Measurements from ENCODE around the gene NXPH3. TPM values are rescaled to one million over a fixed set of nuclear protein-coding genes. Genes with fewer than 3 reads are reported as not detected.

NXPH3 gene
- total RNA-seq: 100 to 1,000 TPM in 1 of 2 donors, 10 to 100 TPM in 1; 61.7 to 131 TPM

DNA sequence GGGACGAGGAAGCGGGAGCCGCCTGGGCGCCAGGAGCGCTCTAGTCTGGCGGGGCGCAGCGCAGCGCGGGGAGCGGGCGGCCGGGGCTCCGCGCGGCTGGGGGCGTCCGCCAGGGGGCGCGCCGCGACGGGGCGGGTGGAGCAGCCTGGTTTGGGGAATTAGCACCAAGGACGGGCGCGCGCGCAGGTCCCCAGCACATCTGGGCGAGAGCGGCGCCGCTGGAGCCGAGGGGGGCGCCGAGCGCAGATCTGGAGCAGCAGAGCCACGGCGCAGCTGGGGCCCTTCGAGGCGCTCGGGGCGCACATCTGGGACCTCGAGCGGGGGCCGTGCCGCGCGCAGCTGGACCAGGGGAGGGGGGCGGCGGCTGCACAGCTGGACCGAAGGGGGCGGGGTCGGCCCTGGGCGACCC lies at the start of gene NXPH3:
TSS of gene NXPH3 (plus strand) at position 193 of the 409 bp plus-strand sequence. CDS start 349 bp downstream, outside the sequence.
- H3K4me1 ChIP-seq (ENCODE audit: control insufficient read depth in 1 of 2, low read depth in 2 of 2): peaks cover 25 to 67% of the 10 kb centered on the region in 2 donors
- ATAC-seq (ENCODE audit: insufficient number of reproducible peaks, low FRiP score, low read depth): peak; percentile 23
- DNase-seq (ENCODE audit: low spot score): no peak
- TF ChIP-seq, protein P1, sequence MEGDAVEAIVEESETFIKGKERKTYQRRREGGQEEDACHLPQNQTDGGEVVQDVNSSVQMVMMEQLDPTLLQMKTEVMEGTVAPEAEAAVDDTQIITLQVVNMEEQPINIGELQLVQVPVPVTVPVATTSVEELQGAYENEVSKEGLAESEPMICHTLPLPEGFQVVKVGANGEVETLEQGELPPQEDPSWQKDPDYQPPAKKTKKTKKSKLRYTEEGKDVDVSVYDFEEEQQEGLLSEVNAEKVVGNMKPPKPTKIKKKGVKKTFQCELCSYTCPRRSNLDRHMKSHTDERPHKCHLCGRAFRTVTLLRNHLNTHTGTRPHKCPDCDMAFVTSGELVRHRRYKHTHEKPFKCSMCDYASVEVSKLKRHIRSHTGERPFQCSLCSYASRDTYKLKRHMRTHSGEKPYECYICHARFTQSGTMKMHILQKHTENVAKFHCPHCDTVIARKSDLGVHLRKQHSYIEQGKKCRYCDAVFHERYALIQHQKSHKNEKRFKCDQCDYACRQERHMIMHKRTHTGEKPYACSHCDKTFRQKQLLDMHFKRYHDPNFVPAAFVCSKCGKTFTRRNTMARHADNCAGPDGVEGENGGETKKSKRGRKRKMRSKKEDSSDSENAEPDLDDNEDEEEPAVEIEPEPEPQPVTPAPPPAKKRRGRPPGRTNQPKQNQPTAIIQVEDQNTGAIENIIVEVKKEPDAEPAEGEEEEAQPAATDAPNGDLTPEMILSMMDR (IDR thresholded peaks at IDR 0.05): peak; percentile 46
- no peaks in the 10 kb centered on the region for H3K27me3 ChIP-seq (replicated peaks; ENCODE audit: insufficient read depth)
- H3K9me3 ChIP-seq: no peaks in the 10 kb centered on the region
- H3K27ac ChIP-seq: peak within 1 kb of the TSS; percentile 95 to 100
- peak within 1 kb of the TSS; percentile 95 for H3K4me3 ChIP-seq
- peaks cover 7% of the 10 kb centered on the region for H3K36me3 ChIP-seq

DNA sequence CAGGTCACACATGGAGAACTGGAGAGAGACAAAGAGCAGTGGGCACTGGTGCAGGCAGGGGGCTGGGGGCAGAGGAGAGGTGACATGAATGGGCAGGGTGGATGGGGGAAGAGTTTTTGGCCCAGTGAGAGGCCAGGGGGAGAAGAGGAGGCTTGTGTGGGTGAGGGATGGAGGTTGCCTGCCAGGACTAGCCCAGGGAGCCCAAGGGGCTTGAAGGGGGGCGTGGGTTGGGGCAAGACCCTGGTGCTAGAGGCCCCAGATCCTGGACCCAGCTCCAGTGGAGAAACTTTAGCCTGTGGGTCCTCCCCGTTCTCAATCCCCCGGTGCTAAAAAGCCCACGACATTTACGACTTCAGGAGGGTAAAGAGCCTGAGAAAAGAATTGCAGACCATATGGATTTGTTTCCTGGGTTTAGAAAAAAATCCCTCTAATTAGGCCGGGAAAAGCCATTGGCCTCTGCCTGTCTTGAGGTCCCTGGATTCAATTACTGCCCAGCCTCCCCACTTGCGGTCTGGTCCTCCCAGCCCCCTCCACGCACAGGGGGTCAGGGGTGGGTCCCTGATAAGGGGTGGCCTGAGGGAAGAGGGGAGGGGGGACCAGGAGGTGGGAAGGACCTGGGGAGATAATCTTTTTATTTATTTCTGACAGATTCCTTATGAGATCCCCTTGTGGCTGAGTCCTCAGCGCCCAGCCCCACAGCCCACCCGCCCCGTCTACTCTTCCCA lies 47.6 kb upstream of the NXPH3 start:
- H3K27me3 ChIP-seq (replicated peaks; ENCODE audit: insufficient read depth): no peaks in the 10 kb centered on the region
- ATAC-seq (ENCODE audit: insufficient number of reproducible peaks, low FRiP score, low read depth) (no peak), DNase-seq (ENCODE audit: low spot score) (no peak)
- no peaks in the 10 kb centered on the region for H3K4me1 ChIP-seq (ENCODE audit: control insufficient read depth in 1 of 2, low read depth in 2 of 2)
- TF ChIP-seq, protein P1 (IDR thresholded peaks at IDR 0.05): no peak
- H3K4me3 ChIP-seq: no peak overlapping the region
- no peak overlapping the region for H3K27ac ChIP-seq
- H3K9me3 ChIP-seq: no peaks in the 10 kb centered on the region
- H3K36me3 ChIP-seq: no peaks in the 10 kb centered on the region

DNA sequence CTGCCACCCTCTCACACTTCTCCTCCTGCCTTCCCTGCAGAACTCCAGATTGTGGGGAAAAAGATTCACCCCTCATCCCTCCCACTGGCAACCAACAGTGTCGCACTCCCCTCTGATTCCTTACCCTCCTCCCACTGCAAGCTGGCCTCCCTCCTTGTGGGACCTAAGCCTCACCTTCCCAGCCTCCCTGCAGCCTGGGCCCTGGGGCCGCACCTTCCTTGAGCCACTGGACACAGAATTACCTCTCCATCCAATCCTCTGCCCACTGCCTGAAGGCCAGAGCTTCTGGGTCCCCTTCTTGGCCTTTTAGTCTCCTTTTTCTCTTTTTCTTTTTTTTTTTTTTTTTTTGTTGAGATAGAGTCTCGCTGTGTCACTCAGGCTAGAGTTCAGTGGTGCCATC lies 46.7 kb upstream of the NXPH3 start:
- H3K27ac ChIP-seq: no peak overlapping the region
- H3K9me3 ChIP-seq: no peaks in the 10 kb centered on the region
- no peaks in the 10 kb centered on the region for H3K4me1 ChIP-seq (ENCODE audit: control insufficient read depth in 1 of 2, low read depth in 2 of 2)
- H3K27me3 ChIP-seq (replicated peaks; ENCODE audit: insufficient read depth): peaks cover 2% of the 10 kb centered on the region
- H3K4me3 ChIP-seq: no peak overlapping the region
- no peak for DNase-seq (ENCODE audit: low spot score)
- ATAC-seq (ENCODE audit: insufficient number of reproducible peaks, low FRiP score, low read depth): no peak
- no peaks in the 10 kb centered on the region for H3K36me3 ChIP-seq
- TF ChIP-seq, protein P1 (IDR thresholded peaks at IDR 0.05): no peak

DNA sequence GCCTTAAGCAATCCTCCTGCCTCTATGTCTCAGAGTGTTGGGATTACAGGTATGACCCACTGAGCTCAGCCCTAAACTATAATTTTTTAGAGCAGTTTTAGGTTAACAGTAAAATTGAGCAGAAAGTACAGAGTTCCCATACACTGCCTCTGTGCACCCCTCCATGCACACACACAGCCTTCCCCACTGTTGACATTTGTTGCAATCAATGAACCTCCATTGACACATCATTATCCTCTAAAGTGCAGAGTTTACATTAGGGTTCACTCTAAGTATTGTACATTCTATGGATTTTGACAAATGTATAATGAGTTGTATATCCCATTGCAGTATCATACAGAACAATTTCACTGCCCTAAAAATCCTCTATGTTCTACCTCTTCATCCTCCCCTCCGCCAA lies 45.6 kb upstream of the NXPH3 start:
- no peaks in the 10 kb centered on the region for H3K36me3 ChIP-seq
- no peak for DNase-seq (ENCODE audit: low spot score)
- TF ChIP-seq, protein P1 (IDR thresholded peaks at IDR 0.05): no peak
- no peaks in the 10 kb centered on the region for H3K4me1 ChIP-seq (ENCODE audit: control insufficient read depth in 1 of 2, low read depth in 2 of 2)
- no peak overlapping the region for H3K4me3 ChIP-seq
- H3K27me3 ChIP-seq (replicated peaks; ENCODE audit: insufficient read depth): peaks cover 4% of the 10 kb centered on the region
- no peaks in the 10 kb centered on the region for H3K9me3 ChIP-seq
- H3K27ac ChIP-seq: no peak overlapping the region
- no peak for ATAC-seq (ENCODE audit: insufficient number of reproducible peaks, low FRiP score, low read depth)

DNA sequence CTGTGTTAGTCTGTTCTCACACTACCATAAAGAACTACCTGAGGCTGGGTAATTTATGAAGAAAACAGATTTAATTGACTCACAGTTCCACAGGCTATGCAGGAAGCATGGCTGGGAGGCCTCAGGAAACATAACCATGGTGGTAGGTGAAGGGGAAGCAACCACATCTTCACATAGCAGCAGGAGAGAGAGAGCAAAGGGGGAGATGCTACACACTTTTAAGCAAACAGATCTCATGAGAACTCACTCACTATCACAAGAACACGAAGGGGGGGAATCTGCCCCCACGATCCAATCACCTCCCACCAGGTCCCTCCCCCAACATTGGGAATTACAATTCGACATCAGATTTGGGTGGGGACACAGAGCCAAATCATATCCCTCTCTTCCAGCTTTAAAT lies 31.8 kb upstream of the NXPH3 start:
- TF ChIP-seq, protein P1 (IDR thresholded peaks at IDR 0.05): no peak
- no peaks in the 10 kb centered on the region for H3K27me3 ChIP-seq (replicated peaks; ENCODE audit: insufficient read depth)
- ATAC-seq (ENCODE audit: insufficient number of reproducible peaks, low FRiP score, low read depth) (no peak), DNase-seq (ENCODE audit: low spot score) (no peak)
- H3K9me3 ChIP-seq: no peaks in the 10 kb centered on the region
- no peaks in the 10 kb centered on the region for H3K36me3 ChIP-seq
- H3K4me3 ChIP-seq: no peak overlapping the region
- H3K4me1 ChIP-seq (ENCODE audit: control insufficient read depth in 1 of 2, low read depth in 2 of 2): peaks cover 0 to 14% of the 10 kb centered on the region in 2 donors
- H3K27ac ChIP-seq: no peak overlapping the region
